DOHH2 (cell line): ENCODE data around the gene TMEM255B.

Experiments used
- H3F3A ChIP-seq: fragments of 200-600 bp; sonication (generic), shearing (Covaris generic); 2 replicates; pipeline ENCODE4 v1.6.0; 2016; ENCODE audit warnings: antibody characterized with exemption, mild to moderate bottlenecking; ENCODE audit not compliant: control insufficient read depth, insufficient read depth
- H3K27ac ChIP-seq: fragments of 200-600 bp; sonication (generic); 2 replicates; pipeline ENCODE4 v1.5.1; 2014; ENCODE audit warnings: low read depth, mild to moderate bottlenecking, low read length, moderate library complexity
- H3K27me3 ChIP-seq: fragments of 200-600 bp; sonication (generic); 2 replicates; pipeline ENCODE4 v1.6.1; 2014; ENCODE audit warnings: mild to moderate bottlenecking, low read length, mixed read lengths; ENCODE audit not compliant: control insufficient read depth
- H3K36me3 ChIP-seq: fragments of 200-600 bp; sonication (generic); 2 replicates; pipeline ENCODE4 v1.6.1; 2014; ENCODE audit warnings: mild to moderate bottlenecking, low read length, moderate library complexity, mixed read lengths; ENCODE audit not compliant: control insufficient read depth
- H3K4me1 ChIP-seq: fragments of 200-600 bp; sonication (generic); 2 replicates; pipeline ENCODE4 v1.6.1; 2014; ENCODE audit warnings: mild to moderate bottlenecking, low read length, mixed read lengths; ENCODE audit not compliant: control insufficient read depth
- H3K4me2 ChIP-seq: fragments of 200-600 bp; sonication (generic); 2 replicates; pipeline ENCODE4 v1.6.0; 2014; ENCODE audit warnings: mild to moderate bottlenecking, low read length, moderate library complexity
- H3K4me3 ChIP-seq: fragments of 200-600 bp; sonication (generic); 2 replicates; pipeline ENCODE4 v1.5.1; 2014; ENCODE audit warnings: mild to moderate bottlenecking, low read length, mixed read lengths
- H3K79me2 ChIP-seq: fragments of 200-600 bp; sonication (generic); 2 replicates; pipeline ENCODE4 v1.6.1; 2014; ENCODE audit warnings: mild to moderate bottlenecking, low read length, mixed read lengths; ENCODE audit not compliant: control insufficient read depth
- H3K9me2 ChIP-seq: fragments of 200-600 bp; sonication (generic); replicated peaks from 2 replicates; pipeline ENCODE4 v1.6.1; 2014; ENCODE audit warnings: mild to moderate bottlenecking, low read length, mixed read lengths; ENCODE audit not compliant: control insufficient read depth
- H3K9me3 ChIP-seq: fragments of 200-600 bp; sonication (generic); 2 replicates; pipeline ENCODE4 v1.6.1; 2014; ENCODE audit warnings: antibody characterized with exemption, low read length, mixed read lengths; ENCODE audit not compliant: control insufficient read depth, insufficient read depth
- H4K20me1 ChIP-seq: fragments of 200-600 bp; sonication (generic); 2 replicates; pipeline ENCODE4 v1.6.0; 2014; ENCODE audit warnings: low read depth, mild to moderate bottlenecking, antibody characterized with exemption, low read length, moderate library complexity; ENCODE audit not compliant: control insufficient read depth, insufficient read depth
- EZH2phosphoT487 ChIP-seq: fragments of 200-600 bp; sonication (generic); IDR thresholded peaks from 2 replicates; pipeline ENCODE4 v1.6.1; 2017; ENCODE audit warnings: borderline replicate concordance, mild to moderate bottlenecking, antibody characterized with exemption, low read length, moderate library complexity, mixed read lengths
- TF ChIP-seq, protein P1 (sequence below): fragments of 200-600 bp; sonication (generic); IDR thresholded peaks from one replicate; pipeline ENCODE4 v1.5.1; 2014; ENCODE audit warnings: antibody characterized with exemption, mild to moderate bottlenecking, low read depth, low read length; ENCODE audit not compliant: poor library complexity, severe bottlenecking

TMEM255B gene

DNA sequence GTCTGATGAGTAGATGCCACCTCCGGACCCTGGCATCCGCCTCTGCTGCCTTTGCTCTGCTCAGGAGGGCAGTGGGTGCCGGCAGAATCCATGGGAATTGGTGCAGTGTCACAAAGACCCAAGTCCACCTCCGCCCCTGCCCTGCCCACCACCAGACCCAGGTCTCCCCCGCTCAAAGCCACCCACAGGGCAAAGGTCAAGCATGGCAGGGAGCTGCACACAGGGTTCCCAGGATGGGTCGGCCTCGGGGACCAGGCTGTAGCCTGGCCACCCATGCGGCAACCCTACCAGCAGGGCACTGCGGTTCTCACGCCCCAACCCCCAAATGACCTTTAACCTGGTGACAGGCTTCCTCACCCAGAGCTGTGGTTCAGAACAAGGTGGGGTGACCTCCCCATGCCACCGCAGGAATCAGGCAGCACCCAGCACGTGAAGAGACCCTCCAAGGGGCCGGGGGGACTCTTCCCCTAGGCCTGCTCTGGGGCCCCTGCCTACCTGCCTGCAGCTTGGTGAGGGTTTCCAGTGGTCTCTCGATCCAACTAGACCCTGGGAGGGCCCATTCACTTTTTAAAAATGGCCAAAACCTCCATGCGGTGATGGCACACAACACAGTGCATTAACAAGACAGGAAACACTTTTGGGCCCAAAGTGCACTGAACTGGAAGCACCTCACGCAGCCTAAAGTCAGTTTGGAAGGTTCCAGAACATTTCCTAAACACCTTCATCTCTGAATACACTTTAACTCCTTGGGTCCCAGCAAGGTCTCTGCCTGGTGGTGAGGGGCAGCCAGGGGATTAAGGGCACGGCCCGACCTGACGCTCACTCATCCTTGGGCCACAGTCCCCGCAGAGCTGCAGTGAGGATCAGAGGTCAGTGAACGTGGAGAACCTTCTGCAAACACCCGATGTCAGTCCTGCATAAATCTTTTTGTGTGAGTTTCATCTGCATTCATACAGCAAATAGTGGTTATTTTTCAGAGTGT is 93.8 kb downstream of the TMEM255B start:
- no peaks in the 10 kb centered on the region for H3K9me3 ChIP-seq
- no peak overlapping the region for H3K27ac ChIP-seq
- no peak overlapping the region for H3K4me3 ChIP-seq
- H3F3A ChIP-seq = no peaks in the 10 kb centered on the region
- TF ChIP-seq, protein P1, sequence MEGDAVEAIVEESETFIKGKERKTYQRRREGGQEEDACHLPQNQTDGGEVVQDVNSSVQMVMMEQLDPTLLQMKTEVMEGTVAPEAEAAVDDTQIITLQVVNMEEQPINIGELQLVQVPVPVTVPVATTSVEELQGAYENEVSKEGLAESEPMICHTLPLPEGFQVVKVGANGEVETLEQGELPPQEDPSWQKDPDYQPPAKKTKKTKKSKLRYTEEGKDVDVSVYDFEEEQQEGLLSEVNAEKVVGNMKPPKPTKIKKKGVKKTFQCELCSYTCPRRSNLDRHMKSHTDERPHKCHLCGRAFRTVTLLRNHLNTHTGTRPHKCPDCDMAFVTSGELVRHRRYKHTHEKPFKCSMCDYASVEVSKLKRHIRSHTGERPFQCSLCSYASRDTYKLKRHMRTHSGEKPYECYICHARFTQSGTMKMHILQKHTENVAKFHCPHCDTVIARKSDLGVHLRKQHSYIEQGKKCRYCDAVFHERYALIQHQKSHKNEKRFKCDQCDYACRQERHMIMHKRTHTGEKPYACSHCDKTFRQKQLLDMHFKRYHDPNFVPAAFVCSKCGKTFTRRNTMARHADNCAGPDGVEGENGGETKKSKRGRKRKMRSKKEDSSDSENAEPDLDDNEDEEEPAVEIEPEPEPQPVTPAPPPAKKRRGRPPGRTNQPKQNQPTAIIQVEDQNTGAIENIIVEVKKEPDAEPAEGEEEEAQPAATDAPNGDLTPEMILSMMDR = no peak
- TF ChIP-seq EZH2phosphoT487 = no peak
- H4K20me1 ChIP-seq = no peaks in the 10 kb centered on the region
- no peaks in the 10 kb centered on the region for H3K36me3 ChIP-seq
- no peaks in the 10 kb centered on the region for H3K4me1 ChIP-seq
- no peak overlapping the region for H3K4me2 ChIP-seq
- H3K9me2 ChIP-seq = no peaks in the 10 kb centered on the region
- no peaks in the 10 kb centered on the region for H3K79me2 ChIP-seq
- H3K27me3 ChIP-seq = no peaks in the 10 kb centered on the region; the same call in 1 of the 2 replicates

DNA sequence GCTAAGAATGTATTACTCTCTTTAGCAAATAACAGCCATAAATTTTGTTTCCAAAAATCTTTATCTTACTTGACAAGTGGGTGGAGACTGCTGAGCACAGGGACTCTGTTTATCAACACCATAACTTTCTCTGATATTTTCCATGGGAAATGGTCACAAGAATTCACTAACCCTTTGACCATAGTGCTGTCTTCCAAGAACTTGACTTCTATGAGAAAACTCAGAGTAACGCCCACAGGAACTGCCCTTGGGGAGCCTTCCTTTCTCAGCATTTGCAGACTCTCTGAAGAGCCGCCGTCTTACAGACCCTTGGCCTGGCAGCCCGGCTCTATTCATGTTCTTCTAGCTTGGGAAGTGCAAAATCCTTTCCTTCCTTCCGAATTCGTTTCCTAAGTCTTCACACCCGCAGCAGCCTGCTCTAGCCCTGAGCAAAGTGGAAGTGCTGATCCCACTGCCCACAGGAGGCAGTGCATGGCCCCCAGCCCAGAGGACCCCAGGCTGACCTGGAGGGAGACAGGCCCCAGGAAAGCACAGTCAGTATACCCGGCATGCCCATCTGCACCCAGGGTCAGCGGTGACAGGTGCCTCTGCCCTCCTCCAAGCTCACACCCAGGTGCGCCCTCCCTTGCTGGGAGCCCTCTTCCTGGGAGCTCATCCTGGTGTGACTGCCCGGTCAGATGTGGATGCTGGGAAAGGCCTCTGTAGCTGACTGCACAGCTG is 94.7 kb downstream of the TMEM255B start:
- H4K20me1 ChIP-seq = no peaks in the 10 kb centered on the region
- H3K4me3 ChIP-seq = no peak overlapping the region
- H3K9me2 ChIP-seq = no peaks in the 10 kb centered on the region
- H3K27ac ChIP-seq = no peak overlapping the region
- H3F3A ChIP-seq = peaks cover 4% of the 10 kb centered on the region; the same call in 1 of the 2 replicates
- H3K79me2 ChIP-seq = no peaks in the 10 kb centered on the region
- H3K36me3 ChIP-seq = no peaks in the 10 kb centered on the region
- no peak overlapping the region for H3K4me2 ChIP-seq
- peaks cover 6% of the 10 kb centered on the region; the same call in 1 of the 2 replicates for H3K9me3 ChIP-seq
- H3K27me3 ChIP-seq = no peaks in the 10 kb centered on the region; the same call in 1 of the 2 replicates
- no peak for TF ChIP-seq EZH2phosphoT487
- TF ChIP-seq, protein P1 = no peak
- no peaks in the 10 kb centered on the region for H3K4me1 ChIP-seq

DNA sequence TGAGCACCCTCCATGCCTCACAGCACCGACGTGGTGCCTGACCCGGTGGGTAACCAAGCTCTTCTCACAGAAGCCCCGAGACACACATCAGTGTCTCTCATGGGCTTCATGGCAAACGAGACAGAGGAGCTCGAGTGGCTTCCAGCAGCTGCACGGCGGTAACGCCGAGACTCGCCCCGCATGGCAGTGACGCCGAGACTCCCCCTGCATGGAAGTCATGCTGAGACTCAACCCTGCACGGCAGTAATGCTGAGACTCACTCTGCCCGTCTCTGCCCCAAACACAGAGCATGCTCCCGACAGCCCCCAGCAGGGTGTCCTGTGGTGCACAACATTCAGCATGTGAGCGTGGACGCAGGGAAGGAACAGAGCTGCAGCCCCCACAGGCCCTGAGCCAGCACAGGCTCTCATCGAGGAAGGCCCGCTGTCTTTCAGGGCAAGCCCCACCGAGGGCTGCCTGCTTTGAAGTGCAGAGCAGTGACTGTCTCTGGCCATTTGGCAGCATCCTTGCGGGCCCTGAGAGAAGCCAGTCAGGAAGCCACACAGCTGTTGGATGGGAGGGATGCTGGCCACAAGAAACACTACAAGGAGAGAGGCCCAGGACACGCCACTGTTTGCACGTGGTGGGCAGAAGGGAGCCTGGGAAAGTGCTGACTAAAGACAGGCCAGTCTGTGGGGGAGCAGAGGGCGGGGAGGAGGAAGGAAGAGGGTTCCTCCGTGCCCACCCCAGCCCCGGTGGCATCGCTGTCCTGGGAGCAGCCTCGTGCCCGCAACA is 95.4 kb downstream of the TMEM255B start:
- H3K9me3 ChIP-seq = peaks cover 13% of the 10 kb centered on the region
- TF ChIP-seq, protein P1 = no peak
- TF ChIP-seq EZH2phosphoT487 = no peak
- no peaks in the 10 kb centered on the region for H3K9me2 ChIP-seq
- H3K4me1 ChIP-seq = no peaks in the 10 kb centered on the region
- H3K36me3 ChIP-seq = no peaks in the 10 kb centered on the region
- H3K79me2 ChIP-seq = no peaks in the 10 kb centered on the region
- H3F3A ChIP-seq = peaks cover 10% of the 10 kb centered on the region; the same call in 1 of the 2 replicates
- no peak overlapping the region for H3K27ac ChIP-seq
- no peak overlapping the region for H3K4me2 ChIP-seq
- H3K4me3 ChIP-seq = no peak overlapping the region
- H3K27me3 ChIP-seq = no peaks in the 10 kb centered on the region; the same call in 1 of the 2 replicates
- no peaks in the 10 kb centered on the region for H4K20me1 ChIP-seq
